ENCODE data around the gene PEDS1.

DNA sequence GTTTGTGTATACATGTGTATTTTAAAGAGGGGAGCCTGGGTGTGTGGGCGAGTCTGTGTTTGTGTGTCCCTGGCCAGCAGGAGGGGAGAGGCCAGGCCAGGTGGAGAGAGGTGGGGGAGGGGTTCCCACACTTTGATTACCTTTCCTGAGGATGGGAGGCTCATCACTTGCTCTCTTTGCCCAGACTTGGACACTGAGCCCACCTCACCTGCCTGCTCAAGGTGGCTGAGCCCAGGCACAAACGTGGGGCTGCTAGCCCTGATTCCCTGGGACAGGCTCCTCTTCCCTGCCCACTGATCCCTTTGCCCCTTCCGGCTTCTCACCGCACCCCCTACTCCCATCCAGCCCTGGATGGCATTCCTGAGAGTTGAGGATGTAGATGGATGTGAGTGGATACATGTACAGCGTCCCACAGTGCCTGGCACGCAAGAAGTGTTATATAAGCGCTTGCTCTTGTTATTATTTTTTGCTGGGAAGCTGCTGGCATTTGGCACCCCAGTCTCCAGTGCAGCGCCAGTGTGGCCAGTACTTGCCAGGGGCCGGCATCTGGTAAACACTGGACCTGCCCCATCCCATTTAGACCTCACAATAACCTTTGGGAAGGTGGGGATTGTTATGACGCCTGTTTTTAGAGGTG is 39.8 kb upstream of the PEDS1 start:
- TF ChIP-seq POLR2A (IDR thresholded peaks at IDR 0.05), result no peak
- TF ChIP-seq, protein P1, sequence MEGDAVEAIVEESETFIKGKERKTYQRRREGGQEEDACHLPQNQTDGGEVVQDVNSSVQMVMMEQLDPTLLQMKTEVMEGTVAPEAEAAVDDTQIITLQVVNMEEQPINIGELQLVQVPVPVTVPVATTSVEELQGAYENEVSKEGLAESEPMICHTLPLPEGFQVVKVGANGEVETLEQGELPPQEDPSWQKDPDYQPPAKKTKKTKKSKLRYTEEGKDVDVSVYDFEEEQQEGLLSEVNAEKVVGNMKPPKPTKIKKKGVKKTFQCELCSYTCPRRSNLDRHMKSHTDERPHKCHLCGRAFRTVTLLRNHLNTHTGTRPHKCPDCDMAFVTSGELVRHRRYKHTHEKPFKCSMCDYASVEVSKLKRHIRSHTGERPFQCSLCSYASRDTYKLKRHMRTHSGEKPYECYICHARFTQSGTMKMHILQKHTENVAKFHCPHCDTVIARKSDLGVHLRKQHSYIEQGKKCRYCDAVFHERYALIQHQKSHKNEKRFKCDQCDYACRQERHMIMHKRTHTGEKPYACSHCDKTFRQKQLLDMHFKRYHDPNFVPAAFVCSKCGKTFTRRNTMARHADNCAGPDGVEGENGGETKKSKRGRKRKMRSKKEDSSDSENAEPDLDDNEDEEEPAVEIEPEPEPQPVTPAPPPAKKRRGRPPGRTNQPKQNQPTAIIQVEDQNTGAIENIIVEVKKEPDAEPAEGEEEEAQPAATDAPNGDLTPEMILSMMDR (IDR thresholded peaks at IDR 0.05), result no peak
